NCI-H146 (cell line): ENCODE data around the gene OR2S2.
"Not testable (repeated sequence)": the region's sequence is repeated elsewhere in the genome, so short reads cannot be mapped to it uniquely, and the experiment has no call there.

ENCODE experiments used
- DNase-seq: peaks from one replicate; lab custom pipeline; 2025; lab: John Stamatoyannopoulos, UW

The OR2S2 gene, protein sequence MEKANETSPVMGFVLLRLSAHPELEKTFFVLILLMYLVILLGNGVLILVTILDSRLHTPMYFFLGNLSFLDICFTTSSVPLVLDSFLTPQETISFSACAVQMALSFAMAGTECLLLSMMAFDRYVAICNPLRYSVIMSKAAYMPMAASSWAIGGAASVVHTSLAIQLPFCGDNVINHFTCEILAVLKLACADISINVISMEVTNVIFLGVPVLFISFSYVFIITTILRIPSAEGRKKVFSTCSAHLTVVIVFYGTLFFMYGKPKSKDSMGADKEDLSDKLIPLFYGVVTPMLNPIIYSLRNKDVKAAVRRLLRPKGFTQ

GRCh38 chr9:35958104-35958837 is at the start of gene OR2S2:
Gene OR2S2 (minus strand): TSS chr9:35958154. CDS start chr9:35958098, 56 bp downstream.
- no peak for DNase-seq

DNA sequence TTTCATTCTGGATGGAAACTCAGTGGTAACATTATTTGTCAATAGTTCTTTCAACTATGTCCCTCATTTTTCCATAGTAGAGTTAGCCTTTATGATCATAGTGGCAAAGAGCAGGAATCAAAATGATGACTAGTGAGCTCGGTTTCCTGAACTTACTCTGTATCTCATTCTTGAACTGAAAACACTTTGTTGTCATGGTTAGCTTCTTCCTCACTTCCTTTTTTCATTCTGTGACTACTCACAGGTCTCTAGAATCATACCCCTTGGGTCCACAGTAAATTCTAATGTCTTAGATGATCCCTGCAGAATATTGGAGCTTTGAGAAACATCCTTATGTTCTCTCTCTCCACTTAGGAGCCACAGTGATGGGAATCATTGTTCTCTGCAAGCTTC is 49.4 kb upstream of the OR2S2 start:
- no peak for DNase-seq

- no peak for DNase-seq
These were observed 48.8 kb upstream of the OR2S2 start for GRCh38 chr9:36006549-36007315.

GRCh38 chr9:36005891-36006290 is 47.9 kb upstream of the OR2S2 start:
- no peak for DNase-seq

DNA sequence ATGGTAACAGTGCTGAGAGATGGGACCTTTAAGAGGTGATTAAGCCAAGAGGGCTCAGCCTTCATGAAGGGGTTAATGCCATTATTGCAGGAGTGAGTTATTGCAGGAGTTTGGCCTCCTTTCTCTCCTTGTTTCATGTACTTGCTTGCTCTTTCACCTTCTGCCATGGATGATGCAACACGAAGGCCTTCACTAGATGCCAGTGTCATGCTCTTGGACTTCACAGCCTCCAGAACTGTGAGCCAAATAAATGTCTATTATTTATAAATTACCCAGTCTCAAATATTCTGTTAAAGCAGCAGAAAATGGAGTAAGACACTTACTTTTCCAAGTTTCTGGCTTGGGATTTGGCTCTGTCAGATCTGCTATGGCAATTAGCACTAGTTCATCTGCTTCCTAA is 40.4 kb upstream of the OR2S2 start:
- no peak for DNase-seq

GRCh38 chr9:35997016-35997415 is 39.1 kb upstream of the OR2S2 start:
- not testable (repeated sequence) for DNase-seq

DNA sequence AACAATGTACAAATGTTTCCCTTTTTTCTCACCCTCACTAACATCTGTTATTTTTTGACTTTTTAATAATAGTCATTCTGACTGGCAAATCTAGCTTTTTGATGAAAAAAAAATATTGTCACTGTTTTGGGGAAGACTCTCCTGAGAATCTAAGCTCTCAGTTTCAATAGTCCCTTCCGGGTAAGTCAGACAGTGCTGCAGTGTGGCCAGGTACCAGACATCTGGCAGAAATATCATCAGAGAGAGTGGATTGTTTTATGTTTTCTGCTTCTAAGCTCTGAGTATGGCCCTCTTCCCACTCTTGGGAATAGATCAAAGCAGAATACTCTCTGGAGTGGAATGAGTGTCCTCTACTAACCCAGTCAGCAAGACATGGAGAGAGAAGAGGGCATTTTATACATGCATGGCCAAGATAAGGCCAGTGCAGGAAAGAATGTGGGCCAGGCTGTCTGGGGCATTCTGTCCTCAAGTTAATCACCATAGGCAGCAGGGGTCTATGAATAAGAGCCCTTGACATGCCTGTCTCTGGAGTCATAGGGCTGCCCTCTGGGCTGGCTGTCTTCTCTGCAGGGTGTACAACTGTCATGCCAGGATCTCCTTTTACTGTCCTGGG is 38.5 kb upstream of the OR2S2 start:
- no peak for DNase-seq

DNA sequence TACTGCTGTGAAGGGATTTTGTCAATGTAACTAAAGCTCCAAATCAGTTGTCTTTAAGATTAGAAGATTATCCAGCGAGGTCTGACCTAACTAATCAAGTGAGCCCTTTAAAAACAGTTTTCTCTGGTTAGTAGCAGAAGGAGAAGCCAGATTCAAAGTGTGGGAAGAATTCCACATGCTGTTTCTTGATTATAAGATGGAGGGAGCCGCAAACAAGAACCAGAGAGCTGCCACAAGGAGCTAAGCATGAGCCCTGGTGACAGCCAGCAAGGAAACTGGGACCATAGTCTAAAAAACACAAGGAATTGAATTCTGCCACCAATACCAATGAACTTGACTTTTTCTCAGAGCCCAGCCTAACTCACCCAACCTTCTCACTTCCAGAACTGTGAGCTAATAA is 37.0 kb upstream of the OR2S2 start:
- no peak for DNase-seq

GRCh38 chr9:35993976-35994720 is 36.2 kb upstream of the OR2S2 start:
- no peak for DNase-seq

GRCh38 chr9:35993136-35993535 is 35.2 kb upstream of the OR2S2 start:
- not testable (repeated sequence) for DNase-seq

GRCh38 chr9:35990155-35990554 is 32.2 kb upstream of the OR2S2 start:
- DNase-seq = no peak

GRCh38 chr9:35984021-35984420 is 26.1 kb upstream of the OR2S2 start:
- DNase-seq = no peak

DNA sequence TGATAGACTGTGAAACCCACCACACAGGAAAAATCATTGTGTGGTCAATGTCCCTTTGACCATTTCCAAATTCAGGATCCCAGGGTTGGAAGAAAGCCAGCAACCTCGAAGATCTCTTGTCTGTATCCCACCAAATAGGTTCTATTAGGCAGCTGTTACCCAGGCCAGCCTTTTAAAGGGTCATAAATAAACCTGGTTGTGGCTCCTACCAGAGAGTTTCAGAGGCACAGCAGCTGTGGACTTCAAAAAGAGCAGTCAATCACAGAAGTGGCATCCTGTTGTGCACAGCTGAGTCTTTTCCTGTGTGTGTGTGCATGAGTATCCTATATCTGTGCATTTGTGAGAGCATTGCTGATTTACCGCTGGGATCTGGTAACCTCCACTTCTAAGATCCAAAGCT is 23.7 kb upstream of the OR2S2 start:
- no peak for DNase-seq

DNA sequence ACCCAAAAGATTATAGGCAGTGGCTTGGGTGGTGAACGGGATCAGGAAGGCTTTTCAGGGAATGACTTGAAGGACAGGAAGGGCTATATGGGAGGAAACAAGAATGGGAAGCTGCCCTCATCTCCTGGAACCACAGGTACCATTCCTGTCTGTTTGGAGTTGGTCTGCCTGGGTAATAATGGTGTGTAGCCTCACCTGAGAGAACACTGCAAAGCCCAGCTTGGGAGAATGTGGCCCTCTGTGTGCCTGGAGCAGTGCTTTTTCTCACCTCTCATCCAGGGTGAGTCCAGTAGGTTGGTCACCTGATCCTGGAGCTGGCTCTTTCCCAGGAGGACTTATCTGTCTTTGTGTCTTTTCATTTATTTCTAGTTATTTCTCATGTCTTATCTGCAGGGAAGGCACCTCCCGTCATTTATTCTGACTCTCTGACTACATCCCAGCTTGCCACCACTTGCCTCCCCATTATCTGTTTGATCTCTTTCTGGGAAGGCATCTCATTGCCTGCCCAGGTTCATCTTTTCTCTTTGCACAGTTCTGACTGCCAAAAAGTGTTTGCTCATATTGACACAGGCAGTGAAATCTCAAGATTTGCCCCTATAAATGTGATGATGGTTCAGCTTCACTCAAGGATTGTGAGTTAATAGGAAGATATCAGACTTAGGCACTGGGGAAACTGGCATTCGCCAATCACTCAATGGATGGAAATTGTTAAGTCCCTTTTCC is 22.5 kb upstream of the OR2S2 start:
- DNase-seq = no peak

DNA sequence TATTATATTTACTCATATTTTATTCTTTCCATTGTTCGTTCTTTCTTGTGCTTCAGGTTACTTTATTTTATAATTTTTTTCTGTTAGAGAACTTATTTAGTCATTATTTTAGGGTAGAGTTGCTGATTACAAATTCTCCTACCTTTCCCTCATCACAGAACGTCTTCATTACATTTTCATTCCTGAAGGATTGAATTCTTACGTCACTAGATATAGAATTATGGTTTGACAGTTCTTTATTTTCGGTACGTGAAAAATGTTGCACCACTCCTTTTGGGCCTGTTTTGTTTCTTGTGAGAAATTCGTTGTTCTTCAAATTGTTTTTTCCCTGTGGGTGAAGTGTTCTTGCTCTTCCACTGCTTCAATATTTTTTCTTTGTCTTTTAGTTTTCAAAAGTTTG is 20.8 kb upstream of the OR2S2 start:
- DNase-seq = no peak

GRCh38 chr9:35976726-35977125 is 18.8 kb upstream of the OR2S2 start:
- no peak for DNase-seq

DNA sequence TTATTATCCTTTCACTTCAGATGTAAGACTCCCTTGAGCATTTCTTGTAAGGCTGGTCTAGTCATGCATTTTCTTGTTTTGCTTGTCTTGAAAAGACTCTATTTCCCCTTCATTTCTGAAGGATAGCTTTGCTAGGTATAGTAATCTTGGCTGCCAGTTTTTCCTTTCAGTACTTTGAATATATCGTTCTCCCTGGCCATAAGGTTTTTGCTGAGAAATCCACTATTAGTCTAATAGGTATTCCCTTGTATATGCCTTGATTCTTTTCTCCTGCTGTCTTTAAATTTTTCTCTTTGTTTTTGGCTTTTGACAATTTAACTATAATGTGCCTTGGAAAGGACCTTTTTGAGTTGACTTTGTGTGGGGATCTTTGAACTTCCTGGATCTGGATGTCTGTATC is 16.8 kb upstream of the OR2S2 start:
- DNase-seq = no peak

DNA sequence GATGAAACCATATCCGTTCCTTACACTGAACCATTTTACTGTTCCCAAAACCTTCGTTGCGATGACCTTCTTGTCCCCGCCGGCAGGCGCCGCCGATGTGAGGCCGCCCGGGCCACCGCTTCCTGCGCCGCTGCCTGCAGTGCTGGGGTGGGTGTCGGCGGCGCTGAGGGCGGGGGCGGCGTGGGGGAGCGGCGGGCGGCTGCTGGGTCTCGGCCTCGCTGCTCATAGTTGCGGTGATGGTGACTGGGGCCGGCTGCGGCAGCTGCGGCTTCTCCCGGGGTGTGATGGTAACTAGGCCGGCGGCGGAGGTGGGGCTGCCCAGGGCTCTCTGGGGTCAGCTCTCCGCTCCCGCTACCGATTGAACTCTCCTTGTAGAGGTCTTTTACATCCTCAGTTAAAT is 14.1 kb upstream of the OR2S2 start:
- DNase-seq = no peak

GRCh38 chr9:35967042-35967441 is 9.1 kb upstream of the OR2S2 start:
- no peak for DNase-seq

- no peak for DNase-seq
These were observed 8.5 kb upstream of the OR2S2 start for GRCh38 chr9:35966433-35966832.

DNA sequence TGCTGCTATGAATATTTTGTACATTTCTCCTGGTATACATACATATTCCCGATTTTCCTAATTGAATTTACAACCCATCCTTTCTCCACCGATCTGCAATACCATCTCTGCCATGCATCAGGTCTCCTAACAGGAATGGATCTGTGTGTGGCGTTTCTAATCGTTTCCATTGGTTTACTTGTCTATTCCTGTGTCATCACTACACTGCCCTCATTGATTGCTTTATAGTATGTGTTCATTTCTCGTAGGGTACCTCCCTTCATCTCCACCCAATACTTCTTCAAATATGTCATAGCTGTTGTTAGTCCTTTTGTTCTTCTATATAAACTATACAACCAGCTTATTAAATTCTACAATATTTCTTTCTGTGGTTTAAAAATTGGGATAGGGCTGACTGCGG is 7.1 kb upstream of the OR2S2 start:
- DNase-seq = no peak
